Activated T-cell treated with anti-CD3 and anti-CD28 coated beads for 48 hours (primary cell): ENCODE data around the gene ASIC2.

ENCODE experiments used
- DNase-seq: peaks from one replicate; pipeline ENCODE4 v3.0.0-alpha.2; 2020; ENCODE audit warnings: low read depth

ASIC2 gene

DNA sequence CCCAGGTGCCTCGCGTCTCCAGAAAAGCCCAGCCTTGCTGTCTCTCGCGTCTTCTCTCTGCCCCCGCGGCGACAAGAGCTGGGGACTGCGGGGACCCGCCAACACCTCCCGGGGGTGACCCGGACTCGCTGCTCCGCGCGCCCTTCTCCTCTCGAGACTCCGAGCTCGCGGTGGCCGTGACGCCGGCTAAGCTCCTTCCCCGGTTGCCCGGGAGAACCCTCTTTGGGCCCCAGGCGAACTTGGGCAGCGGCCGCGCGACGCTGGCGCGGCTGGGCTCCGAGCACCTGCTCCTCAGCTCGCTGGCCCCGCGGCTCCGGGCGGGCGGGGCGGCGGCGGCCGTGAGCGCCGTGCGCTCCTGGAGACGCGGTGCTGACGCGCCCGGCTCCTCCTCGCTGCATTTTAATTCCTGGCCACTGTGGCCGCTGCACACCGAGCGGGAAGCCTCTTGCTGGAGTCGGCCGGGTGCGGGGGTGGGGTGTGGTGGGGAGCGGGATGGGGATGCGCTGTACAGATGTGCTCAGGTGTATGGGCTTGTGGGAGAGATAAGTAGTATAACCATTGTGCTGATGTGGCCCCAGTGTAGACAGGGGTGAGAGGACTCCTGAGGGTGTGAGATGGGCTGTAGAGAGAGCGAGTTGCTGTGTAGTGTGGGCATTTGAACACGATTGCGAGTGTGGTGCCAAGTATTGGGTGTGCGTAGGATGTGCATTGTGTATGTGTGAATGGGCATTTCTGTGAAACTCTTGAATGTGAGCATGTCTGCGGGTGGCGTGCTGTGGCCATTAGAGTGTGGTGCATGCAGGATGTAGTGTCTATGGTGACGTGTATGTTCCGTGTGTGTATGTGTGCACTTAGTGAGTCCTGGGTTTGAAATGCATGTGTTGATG is at the start of gene ASIC2:
TSS of gene ASIC2 (minus strand) at position 315 of the 887 bp plus-strand sequence.
- DNase-seq: no peak

DNA sequence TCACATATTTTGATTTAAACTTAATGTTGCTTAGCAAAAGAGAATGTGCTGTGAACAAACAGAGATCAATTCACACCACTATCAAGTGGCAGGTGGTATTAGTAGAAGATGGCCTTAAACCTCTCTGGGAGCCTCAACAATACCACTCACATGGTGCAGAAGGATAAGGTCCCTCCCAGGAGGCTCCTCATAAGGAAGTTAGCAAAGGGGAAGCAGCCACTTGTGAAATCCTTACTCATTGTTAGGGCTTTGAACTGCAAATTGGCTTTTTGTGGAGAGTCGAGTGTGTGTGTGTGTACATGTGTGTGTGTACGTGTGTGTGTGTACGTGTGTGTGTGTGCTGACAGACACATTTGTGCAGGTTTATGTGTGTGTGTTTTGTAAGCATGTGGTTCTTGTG is 48.9 kb upstream of the ASIC2 start:
- DNase-seq: no peak

DNA sequence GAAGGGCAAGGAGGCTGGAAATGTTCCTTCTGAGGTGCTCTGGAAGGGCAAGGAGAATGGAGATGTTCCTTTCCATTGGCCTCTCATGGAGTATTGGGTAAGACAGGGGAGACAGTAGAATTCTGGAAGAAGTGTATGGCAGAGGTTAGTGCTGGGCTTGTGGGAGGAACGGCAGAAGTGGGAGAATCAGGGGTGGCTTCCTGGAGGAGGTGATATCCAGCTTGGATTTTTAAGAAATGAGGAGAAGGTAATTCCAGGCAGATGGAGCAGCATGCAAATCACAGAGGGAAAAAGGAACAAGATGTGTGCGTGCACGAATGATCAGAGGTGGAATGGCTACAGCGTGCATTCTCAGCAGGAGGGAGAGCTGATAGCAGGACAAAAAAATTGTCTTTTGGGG is 45.1 kb upstream of the ASIC2 start:
- no peak for DNase-seq

DNA sequence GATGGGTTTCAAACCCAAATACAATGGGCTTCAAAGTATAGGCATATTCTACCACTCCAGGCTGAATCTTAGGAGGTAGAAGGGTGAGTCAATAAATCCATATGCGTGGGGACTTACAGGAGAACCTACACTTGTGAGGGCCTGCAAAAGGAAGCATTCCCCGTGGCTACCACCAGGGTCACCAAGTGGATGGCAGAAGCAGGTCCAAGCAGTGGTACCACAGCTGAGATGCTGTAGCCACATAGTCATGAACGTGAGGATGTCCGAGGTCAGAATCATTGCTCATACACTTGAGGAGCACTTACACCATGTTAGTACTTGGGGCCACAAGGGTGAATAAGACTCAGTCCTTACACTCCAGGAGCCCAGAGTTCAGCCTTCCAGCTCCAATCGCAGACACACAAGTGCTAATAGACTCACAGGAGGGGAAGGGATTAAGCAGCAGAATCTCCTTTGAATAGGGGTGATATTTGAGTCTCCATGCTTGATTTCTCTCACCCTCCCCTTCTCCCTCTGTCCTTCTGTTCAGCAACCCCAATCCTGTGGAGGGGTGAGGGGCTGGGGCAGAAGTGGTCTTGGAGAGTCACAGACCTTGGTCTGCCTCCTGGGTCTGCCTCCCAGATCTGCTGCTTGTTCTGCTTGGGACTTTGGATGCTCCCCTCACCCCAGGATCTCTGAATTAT is 42.5 kb upstream of the ASIC2 start:
- no peak for DNase-seq

DNA sequence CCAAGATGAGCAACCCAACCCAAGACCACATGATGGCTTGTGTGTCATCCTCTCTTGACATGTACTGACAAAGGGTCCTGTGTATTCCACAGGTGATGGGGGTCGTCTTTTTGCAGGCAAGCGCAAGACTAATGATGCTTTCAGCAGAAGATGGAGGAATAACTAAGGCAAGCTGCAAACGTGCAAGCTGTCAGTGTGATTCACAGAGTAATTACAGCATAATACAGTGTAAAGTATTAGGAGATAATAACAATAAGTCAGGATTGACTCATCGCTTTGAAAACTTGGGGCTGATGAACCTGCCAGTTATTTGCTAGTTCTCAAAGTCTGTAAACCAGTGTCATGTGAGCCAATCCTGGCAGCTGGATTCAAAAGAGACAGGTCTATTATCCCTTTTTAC is 41.6 kb upstream of the ASIC2 start:
- DNase-seq: no peak

DNA sequence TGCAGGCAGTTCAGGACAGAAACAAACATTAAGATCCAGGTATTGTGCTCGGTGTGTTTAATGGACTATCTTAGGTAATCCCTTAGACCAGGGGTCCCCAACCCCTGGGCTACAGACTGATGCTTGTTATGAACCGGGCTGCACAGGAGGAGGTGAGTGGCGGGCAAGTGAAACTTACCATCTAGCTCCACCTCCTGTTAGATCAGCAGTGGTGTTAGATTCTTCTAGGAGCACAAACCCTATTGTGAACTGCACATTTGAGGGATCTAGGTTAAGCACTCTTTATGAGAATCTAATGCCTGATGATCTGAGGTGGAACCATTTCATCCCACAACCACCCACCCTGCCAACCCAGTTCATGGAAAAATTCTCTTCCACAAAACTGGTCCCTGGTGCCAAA is 37.8 kb upstream of the ASIC2 start:
- DNase-seq: no peak

DNA sequence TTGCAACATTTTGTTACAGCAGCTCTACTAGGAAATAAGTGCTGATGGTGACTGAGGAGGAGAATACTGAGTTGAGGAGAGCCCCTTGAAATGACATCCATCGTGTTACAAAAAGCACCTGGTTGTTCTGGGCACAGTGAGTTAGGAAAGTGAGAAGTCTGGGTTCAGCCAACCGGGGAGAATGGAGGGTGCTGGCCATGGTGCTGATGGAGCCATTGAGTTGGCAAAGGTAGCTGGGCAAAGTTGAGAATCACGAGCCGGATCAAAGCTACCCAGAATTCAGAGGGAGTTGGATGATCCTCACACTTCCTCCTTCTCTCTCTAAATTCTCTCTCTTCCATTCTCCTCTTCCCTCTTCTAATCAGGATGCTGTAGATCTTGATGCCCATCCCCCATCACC is 35.0 kb upstream of the ASIC2 start:
- no peak for DNase-seq

DNA sequence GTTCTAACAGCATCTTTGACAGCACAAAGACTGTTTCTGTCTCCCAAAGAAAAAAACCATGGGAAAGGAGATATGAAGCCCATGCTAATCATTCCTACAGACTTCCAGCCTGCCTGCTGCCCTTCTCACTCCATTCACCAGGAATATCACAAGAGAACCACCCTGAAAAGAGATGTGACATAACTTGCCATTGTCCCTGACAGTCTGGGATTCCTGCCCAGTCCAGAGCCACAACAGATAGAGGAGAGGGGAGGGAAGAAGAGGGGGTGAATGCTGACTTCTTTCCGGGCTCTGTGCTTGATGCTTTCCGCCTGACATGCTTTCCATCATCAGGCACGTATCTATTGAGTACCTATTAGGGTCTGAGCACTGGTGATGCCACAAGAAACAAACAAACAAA is 31.6 kb upstream of the ASIC2 start:
- DNase-seq: no peak

DNA sequence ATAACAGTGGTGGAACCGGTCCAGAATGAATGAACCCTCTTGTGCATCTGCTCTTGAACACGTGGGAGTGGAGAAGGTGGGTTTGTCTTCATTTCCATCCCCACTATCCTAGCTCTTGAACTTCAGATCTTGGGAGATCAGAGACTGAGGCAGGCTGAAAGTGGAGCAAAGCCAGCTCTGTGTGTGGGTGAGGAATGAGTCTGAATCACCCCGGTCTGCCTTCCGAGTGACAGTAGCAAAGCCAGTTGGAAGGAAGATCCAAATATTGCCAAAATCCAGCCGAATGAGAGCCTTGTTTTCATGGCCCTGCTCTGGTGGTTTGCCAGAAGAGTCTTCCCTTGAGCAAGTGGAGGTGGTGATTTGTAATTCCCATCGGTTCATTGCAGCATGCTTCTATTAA is 29.0 kb upstream of the ASIC2 start:
- DNase-seq: no peak

DNA sequence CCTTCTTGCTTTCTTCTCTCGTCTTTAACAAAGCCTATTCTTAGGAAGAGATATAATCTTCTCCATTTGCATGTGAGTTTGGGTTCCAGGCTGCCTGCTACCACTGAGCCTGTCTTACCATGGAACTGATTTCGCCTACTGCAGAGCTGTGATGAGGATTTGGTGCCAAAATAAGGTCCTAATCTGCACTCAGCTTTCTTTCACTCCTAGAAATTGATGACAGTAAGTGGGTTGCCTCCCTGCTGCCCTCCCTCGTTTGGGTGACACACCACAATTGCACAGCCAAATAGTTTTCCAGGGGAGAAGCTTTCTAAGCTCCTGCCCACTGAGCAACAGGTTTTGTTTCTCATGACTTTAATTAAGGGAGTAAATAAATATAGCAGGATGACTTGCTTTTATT is 25.1 kb upstream of the ASIC2 start:
- DNase-seq: no peak

DNA sequence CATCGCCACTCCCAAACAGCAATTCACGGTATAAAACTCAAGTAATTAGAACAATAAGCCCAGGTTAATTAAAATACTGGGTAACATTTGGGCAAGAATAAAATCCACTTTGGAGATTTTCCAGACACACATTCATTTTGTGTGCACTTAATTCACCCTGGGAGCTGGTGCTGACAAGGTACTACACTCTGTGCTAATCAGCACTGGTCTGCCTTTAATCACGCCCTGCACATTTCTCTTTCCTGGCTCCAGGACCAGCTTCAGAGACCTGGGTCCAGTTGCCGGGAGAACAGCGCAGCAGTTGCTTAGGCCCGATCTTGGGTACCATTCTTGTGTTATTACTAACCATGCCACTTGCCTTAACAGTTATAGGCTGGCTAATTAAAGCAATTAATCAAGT is 23.7 kb upstream of the ASIC2 start:
- DNase-seq: no peak

DNA sequence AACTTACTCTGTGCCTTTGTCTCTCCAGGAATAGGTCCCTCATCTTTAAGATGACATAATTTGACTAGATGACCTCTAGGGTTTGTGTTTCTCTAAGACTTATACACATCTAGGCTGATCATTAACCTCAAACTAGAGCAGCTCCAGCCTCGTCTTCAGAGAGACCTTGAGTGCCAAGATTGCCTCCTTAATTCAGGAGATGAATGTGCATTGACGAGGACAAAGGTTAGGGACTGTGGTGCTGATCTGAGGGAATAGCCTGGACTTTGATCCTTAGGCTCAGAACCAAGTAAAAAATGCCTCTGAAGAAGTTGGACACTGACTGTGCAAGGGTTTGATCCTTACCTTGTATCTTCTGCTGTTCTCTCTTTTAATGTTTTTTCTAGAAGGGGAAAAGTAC is 17.2 kb upstream of the ASIC2 start:
- DNase-seq: no peak

DNA sequence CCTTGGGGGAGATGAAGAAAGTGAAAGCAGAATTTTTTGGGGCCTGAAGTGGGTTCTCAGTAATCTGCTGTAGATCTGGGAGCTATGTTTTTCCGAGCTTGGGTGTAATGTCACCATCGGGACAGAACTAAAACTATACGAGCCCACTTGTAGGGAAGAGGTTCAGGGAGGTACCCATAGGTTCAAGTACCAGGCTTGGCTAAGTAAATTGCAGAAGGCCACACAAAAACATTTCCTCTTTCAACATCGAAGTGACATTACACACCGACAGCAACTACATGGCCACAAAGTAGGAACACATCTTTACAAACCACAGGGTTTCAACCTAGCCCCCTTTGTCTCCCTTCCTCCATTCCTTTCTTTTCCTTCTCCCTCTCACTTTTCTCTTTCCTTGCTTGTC is 10.2 kb upstream of the ASIC2 start:
- DNase-seq: no peak

DNA sequence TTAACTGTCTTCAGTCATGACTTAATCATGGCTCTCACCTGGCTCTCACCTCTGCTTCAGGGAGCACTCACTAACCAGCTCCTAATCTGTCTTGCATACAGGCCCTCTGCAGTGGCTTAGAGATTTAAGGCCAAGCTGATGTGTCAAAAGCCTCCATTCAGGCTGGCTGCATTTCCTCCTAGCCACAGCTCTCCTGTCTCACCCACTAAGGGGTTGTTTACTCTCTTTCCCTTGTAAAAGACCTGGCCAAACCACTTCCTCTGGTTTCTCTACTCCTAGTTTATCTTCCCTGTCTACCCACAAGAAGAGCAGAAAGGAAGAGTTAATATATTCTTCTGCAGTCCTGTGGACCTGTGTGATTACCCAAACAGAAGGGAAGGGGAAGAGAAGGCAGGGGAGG is 9.3 kb upstream of the ASIC2 start:
- DNase-seq: no peak

DNA sequence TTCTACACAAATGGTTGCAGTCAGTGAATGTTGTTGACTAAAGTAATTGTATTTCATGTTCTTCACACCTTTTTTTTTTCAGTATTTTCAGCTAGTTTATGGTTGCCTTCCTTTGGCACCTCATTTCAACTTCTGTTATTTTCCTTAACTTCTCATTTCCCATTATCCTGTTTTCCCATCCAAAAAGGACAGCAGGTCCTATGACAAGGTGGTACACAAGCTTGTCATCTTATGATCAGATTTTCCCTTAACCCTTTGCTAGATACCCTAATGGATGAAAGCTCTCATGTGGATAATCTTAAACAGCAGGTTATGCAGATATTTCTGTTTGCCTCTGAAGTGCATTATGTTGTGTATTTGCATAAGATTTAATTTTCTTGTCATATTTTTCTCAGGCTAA is 7.1 kb upstream of the ASIC2 start:
- DNase-seq: no peak

DNA sequence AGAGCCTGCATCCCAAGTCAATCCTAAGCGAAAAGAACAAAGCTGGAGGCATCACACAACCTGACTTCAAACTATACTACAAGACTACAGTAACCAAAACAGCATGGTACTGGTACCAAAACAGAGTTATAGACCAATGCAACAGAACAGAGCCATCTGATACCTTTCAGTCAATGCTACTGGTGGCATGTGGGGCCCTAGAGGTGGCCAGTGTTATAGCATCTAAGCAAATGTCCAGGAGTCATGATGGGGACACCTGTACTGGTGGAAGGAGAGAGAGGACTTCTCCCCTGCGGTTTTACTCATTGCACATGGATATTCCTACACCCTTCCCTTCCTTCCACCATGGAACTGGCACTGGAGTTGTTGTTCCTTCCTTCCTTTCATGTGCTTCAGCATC is 6.0 kb upstream of the ASIC2 start:
- no peak for DNase-seq

DNA sequence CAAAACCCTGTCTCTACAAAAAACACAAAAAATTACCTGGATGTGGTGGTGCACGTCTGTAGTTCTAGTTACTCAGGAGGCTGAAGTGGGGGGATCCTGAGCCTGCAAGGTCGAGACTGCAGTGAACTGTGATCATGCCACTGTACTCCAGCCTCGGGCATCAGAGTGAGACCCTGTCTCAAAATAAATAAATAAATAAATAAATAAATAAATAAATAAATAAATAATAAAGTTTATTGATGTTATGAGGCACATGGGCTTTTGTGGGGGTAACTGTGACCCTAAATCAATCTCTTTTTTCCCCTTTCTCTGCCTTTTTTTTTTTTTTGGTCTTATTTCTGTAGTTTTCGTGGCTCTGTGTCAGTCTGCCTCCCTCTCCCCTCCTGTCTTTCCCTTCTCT is 4.5 kb upstream of the ASIC2 start:
- DNase-seq: no peak

DNA sequence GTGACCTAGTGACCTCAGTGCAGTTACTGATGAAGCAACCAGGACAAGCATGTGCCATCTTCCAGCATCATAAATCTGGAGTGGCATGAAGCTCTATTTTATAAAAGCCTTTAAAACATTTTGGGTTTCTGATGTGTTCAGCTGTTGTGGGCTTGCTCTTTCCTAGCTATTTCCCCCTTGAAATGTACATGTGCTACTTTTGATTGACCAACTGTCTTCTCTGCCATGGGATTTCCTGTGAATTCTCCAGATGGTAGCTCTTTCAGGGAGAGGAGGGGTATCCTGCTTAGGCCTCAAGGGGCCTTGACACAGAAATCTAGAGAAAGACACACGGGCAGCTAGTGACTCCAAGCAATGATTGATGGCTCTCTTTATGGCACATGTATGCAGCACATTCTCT is 1.9 kb upstream of the ASIC2 start:
- no peak for DNase-seq

DNA sequence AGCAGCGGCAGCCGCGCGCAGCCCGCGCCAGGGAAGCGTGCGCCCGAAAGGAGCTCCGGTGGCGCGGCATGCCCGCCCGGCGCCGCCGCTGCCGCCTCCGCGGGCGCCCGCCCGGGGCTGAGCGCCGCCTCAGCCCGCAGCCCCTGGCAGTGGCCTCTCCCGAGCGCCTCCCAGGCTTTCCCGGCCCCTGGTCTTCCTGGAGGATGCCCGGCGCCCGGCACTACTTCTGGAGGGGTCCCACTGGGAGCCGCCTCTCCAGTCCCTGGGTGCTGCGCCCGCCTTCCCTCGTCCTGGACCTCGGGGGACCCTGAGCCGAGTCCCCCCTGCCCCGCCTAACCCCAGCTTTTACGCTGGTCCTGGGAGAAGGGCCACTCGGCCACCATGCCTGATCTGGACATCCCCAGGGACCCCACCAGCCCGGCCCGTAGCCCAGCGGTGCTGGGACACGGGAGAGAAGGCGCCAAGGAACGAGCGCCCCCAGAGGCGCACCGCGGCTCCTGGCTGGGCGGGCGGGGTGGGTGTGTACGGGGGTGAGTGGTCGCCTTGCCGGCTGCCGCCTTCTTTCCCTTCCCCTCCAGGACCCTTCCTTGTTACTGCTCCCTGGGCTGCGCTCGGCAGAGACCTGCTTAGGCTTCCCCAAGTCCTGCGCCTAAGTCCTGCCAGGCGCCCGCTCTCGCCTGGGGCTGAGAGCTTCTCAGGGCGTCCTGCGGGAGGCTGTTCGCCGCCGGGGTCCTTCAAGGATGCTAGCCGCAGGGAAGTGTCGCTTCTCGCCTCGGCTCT is 704 bp downstream of the ASIC2 start:
- DNase-seq: no peak

DNA sequence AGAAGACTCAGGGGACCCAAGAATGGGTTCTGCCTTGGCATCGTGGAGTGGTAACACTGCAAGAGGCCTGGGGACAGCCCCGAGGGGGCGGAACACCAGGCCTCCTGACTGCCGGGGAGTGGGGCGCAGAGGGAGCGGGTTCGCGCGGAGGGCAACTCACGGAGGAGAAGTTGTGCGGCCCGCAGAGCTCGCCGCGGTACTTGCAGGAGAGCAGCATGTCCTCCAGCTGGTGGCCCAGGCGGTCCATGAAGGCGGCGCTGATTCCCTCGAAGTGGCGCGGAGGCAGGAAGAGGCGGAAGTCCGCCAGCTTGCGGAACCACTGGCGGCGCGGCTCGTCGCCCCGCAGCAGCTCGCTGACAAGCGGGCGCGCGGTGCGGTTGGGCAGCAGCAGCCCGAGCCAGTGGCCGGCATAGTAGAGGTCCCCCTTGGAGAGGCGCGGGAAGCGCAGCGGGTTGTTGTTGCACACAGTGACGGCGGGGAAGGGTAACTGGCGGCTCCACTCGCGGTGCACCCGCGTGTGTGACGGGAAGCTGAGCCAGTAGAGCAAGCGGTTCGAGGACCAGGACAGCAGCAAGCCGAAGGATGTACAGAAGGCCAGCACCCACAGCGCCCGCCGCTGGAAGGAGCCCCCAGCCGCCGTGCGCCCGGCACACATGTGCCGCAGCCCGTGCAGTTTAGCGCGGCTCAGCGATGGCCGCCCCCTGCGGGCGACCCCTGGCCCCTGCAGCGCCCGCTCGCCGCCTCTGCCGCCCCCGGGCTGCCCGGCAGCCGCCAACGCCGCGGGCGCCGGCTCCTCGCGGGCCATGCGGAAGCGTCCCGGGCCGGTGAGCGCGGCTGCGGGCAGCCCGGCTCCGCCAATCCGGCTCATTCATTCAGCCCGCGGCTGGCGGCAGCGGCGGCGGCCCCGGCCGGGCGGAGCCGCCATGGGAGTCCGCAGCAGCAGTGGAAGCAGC is 1.6 kb downstream of the ASIC2 start:
- DNase-seq: peak; percentile 3

DNA sequence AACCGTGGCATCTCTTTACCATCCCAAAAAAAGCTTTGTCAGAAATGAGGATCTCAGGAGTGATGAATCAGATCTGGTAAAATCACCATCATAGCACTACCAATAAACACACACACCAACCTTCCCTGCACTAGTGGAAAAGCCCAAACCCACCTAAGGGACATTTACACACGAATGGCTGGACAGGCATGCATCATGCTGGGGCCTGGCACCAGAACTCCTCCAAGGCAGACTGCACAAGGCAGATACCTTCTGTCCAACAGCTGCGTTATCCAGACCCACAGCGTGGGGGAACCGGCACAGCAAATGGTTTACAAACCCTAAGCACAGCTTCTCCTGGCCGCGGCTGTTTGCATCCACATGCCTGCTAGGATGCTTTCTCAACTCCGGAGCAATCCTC is 2.8 kb downstream of the ASIC2 start:
- DNase-seq: no peak

DNA sequence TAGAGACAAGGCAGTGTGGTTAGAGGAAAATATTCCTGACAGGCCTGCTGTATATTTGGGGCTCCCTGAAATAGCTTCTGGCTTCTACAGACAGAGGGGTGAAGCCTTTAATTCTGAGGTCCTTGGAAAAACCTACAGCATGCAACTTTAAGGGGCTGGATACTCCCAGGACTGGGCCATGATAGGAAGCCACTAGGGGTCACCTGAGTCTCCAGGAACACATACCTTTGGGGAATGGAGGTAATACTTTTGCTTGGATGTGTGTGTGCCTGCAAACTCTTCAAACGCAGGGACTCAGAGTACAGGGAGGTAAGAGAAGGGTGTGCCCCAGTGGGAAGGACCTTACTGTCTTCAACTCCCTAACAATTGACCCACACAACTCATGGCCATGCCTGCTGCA is 4.1 kb downstream of the ASIC2 start:
- DNase-seq: no peak
